Peyer's patch (tissue), 4 donors: ENCODE results near the gene RAB5B. TPM values are rescaled to one million over a fixed set of nuclear protein-coding genes. Genes with fewer than 3 reads are reported as not detected.
A peak's percentile ranks its signal among the peaks of the same experiment; 100 is the strongest.

ENCODE experiments used
- DNase-seq, 3 donors: peaks; one replicate each; pipeline ENCODE4 v3.0.0-alpha.2; 2017 to 2019
- H3K27ac ChIP-seq, 4 donors: fragments of 200-600 bp; sonication (generic); one replicate each; pipeline ENCODE4 v1.5.1; 2016 to 2019
- H3K27me3 ChIP-seq, 2 donors: fragments of 200-600 bp; sonication (generic); one replicate each; pipeline ENCODE4 v1.5.1; 2019
- H3K36me3 ChIP-seq, 3 donors: fragments of 200-600 bp; sonication (generic); one replicate each; pipeline ENCODE4 v1.5.1; 2016 to 2019
- H3K4me1 ChIP-seq, 4 donors: fragments of 200-600 bp; sonication (generic); one replicate each; pipeline ENCODE4 v1.5.1; 2016 to 2019
- H3K4me3 ChIP-seq, 4 donors: fragments of 200-600 bp; sonication (generic); 1 replicate in 3 of 4; 2 replicates in 1 of 4; pipeline ENCODE4 v1.5.1; 2016 to 2019; ENCODE audit warnings: mild to moderate bottlenecking in 1 of 4
- H3K9me3 ChIP-seq, 4 donors: fragments of 200-600 bp; sonication (generic); one replicate each; pipeline ENCODE4 v1.5.1; 2016 to 2019; ENCODE audit warnings: mild to moderate bottlenecking in 1 of 4
- POLR2A ChIP-seq, 2 donors: fragments of 450-650 bp; IDR thresholded peaks; one replicate each; pipeline ENCODE4 v1.5.1; 2017; ENCODE audit warnings: antibody characterized with exemption in 2 of 2, mild to moderate bottlenecking in 2 of 2, moderate library complexity in 2 of 2
- total RNA-seq, 4 donors: library from RNA; depleted of rRNA; stranded (reverse); fragments of >200 nt; gene quantifications; one replicate each; pipeline ENCODE4 v1.1.0, GENCODE V29; 2016
- TF ChIP-seq, protein P1 (sequence below), 6 experiments: fragments of 450-650 bp in 4 of 6; fragments of 200-600 bp in 2 of 6; sonication (generic) in 1 of 6; IDR thresholded peaks; one replicate each; pipeline ENCODE4 v1.5.1; 2017 to 2019; ENCODE audit warnings: antibody characterized with exemption in 6 of 6, mild to moderate bottlenecking in 3 of 6, moderate library complexity in 1 of 6

RAB5B gene
- total RNA-seq, 4 donors from 2014 or later: 70.7 to 96.6 (median 84.2) TPM

GRCh38 chr12:55942577-55943136 lies 31.2 kb upstream of the RAB5B start:
- TF ChIP-seq, protein P1, sequence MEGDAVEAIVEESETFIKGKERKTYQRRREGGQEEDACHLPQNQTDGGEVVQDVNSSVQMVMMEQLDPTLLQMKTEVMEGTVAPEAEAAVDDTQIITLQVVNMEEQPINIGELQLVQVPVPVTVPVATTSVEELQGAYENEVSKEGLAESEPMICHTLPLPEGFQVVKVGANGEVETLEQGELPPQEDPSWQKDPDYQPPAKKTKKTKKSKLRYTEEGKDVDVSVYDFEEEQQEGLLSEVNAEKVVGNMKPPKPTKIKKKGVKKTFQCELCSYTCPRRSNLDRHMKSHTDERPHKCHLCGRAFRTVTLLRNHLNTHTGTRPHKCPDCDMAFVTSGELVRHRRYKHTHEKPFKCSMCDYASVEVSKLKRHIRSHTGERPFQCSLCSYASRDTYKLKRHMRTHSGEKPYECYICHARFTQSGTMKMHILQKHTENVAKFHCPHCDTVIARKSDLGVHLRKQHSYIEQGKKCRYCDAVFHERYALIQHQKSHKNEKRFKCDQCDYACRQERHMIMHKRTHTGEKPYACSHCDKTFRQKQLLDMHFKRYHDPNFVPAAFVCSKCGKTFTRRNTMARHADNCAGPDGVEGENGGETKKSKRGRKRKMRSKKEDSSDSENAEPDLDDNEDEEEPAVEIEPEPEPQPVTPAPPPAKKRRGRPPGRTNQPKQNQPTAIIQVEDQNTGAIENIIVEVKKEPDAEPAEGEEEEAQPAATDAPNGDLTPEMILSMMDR (IDR thresholded peaks at IDR 0.05): no peak
- no peak for TF ChIP-seq POLR2A (IDR thresholded peaks at IDR 0.05)
- Histone ChIP-seq H3K4me3 (no peak overlapping the region), H3K27ac (peak overlapping the region in 1 of 4 donors; percentile 4), H3K36me3 (peaks cover 0 to 83% (median 0%) of the 10 kb centered on the region in 3 donors), H3K27me3 (no peaks in the 10 kb centered on the region), H3K9me3 (no peaks in the 10 kb centered on the region), H3K4me1 (peaks cover 0 to 29% (median 0%) of the 10 kb centered on the region in 4 donors)
- DNase-seq: no peak

DNA sequence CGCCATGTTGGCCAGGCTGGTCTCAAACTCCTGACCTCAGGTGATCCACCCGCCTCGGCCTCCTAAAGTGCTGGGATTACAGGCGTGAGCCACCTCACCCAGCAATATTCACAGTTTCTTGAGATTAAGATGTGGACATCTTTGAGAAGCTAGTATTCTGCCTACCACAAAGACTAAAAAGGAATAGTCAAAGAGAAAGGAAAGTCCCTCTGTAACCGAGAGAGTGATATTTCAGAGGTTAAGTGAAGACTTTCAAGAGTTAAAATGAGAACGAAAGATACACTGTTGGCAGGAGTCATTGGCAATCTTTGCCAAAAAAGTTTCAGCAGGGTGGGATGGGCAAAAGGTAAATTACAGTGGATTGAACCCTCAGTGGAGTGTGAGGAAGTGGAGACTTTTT lies 27.3 kb upstream of the RAB5B start:
- H3K36me3 ChIP-seq: peaks cover 0 to 73% (median 0%) of the 10 kb centered on the region in 3 donors
- H3K4me3 ChIP-seq: no peak overlapping the region
- H3K9me3 ChIP-seq: no peaks in the 10 kb centered on the region
- no peak overlapping the region for H3K27ac ChIP-seq
- TF ChIP-seq, protein P1 (IDR thresholded peaks at IDR 0.05): no peak
- no peak for TF ChIP-seq POLR2A (IDR thresholded peaks at IDR 0.05)
- H3K4me1 ChIP-seq: peaks cover 0 to 4% (median 0%) of the 10 kb centered on the region in 4 donors
- no peak for DNase-seq
- H3K27me3 ChIP-seq: no peaks in the 10 kb centered on the region

DNA sequence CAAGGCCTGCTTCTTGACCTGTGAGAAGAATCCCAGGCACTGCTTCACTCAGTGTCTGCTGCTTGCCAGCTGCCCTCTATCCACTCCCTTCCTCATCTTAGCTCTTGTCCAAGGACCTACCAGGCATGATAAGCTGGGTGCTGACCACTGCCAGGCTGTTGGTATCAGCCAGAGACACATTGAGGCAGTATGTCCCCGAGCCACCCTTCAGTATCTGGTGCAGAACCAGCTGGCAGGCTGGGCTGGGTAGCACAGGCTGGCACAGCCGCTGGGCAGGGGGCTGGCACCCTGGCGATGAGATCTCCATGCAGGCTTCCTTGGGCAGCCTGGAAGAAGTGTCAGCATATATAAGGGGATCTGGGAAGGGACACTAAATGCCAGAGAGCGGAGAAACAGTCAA lies 18.5 kb upstream of the RAB5B start:
- Histone ChIP-seq H3K4me3 (no peak overlapping the region), H3K36me3 (peaks cover 0 to 41% (median 0%) of the 10 kb centered on the region in 3 donors), H3K9me3 (no peaks in the 10 kb centered on the region), H3K27me3 (no peaks in the 10 kb centered on the region), H3K4me1 (peaks cover 0 to 10% (median 0%) of the 10 kb centered on the region in 4 donors), H3K27ac (peak overlapping the region in 1 of 4 donors; percentile 4)
- TF ChIP-seq, protein P1 (IDR thresholded peaks at IDR 0.05): no peak
- TF ChIP-seq POLR2A (IDR thresholded peaks at IDR 0.05): no peak
- DNase-seq: no peak

DNA sequence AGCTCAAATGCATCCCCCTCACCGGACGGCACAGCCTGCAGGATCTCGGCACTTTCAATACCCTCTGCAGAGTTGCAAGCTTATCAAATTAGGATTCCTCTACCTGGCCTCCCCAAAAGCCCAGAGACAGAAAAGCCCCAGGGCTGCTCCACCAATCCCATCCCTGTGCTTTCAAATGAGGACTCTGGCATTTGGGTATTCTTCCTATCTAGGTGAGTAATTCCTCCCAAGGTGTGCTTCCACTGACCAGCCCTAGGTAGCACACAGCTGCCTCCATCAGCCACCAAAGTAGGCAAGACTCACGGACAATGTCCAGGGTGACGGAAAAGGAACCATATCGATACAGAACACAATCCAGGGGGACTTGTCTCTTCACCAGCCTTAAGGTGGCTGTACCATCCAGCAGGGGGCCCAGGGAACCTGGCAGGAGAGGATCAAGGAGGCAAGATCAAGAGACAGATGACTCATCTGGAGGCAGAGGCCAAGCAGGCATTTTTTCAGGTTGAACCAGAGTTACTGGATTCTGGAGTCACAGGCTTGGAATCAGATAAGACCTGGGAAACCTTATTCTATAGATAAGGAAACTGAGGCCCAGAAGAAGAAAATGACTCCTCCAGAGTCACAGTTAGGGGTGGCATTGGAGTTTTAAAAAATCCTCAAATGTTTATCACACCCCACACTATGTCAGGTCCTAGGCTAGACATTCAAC lies 17.9 kb upstream of the RAB5B start:
- peak; percentile 30 to 77 (median 56) for DNase-seq
- H3K4me1 ChIP-seq: peaks cover 0 to 10% (median 0%) of the 10 kb centered on the region in 4 donors
- no peaks in the 10 kb centered on the region for H3K9me3 ChIP-seq
- no peaks in the 10 kb centered on the region for H3K27me3 ChIP-seq
- peak overlapping the region in 1 of 4 donors; percentile 4 for H3K27ac ChIP-seq
- H3K36me3 ChIP-seq: peaks cover 0 to 36% (median 0%) of the 10 kb centered on the region in 3 donors
- no peak overlapping the region for H3K4me3 ChIP-seq
- TF ChIP-seq, protein P1 (IDR thresholded peaks at IDR 0.05): peak in 4 of 6 experiments; percentile 19 to 66 (median 55)
- no peak for TF ChIP-seq POLR2A (IDR thresholded peaks at IDR 0.05)

DNA sequence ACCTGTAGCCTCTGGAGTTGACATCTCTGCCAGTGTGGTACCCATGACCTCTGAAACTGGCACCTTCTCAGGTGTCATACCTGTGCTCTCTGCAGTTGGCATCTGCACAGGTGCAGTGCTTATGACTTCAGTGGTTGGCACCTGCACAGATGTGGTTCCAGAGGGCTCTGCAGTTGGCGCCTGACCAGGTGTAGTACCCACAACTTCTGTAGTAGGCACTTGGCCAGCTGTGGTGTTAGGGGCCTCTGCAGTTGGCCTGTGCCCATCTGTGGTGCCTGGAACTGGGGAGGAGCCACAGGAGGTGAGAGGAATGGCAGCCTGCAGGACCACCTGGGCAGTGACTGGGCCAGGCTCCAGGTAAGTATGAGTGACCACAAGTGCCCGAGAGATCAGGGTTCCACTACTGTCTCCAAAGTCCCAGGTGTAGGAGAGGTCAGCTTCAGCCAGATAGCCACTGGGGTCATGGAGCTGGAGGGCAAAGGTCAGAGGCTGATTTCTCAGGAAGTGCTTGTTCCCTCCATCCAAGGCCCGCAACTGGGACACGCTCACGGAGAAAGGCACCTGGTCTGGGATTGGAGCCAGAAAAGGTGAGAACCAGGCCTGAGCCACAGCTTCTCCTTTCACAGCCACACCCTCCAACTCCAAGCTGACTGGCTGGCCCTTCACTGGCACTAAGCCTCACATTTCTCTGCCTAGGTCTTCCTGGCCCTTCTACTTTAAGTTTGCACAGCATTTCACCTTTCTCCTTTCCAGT lies 16.6 kb upstream of the RAB5B start:
- H3K9me3 ChIP-seq: no peaks in the 10 kb centered on the region
- H3K36me3 ChIP-seq: peaks cover 0 to 22% (median 0%) of the 10 kb centered on the region in 3 donors

More for the DNA sequence above, 16.6 kb upstream of the RAB5B start:
- Histone ChIP-seq H3K4me3 (no peak overlapping the region), H3K27ac (peak overlapping the region in 2 of 4 donors; percentile 5 to 31), H3K27me3 (no peaks in the 10 kb centered on the region), H3K4me1 (peaks cover 0 to 10% (median 0%) of the 10 kb centered on the region in 4 donors)
- DNase-seq: peak in 2 of 3 donors; percentile 61 to 63
- TF ChIP-seq, protein P1 (IDR thresholded peaks at IDR 0.05): no peak
- no peak for TF ChIP-seq POLR2A (IDR thresholded peaks at IDR 0.05)
